GM21390 (cell line): ENCODE measurements around the gene EXOC7.
"Not testable (repeated sequence)": the region's sequence is repeated elsewhere in the genome, so short reads cannot be mapped to it uniquely, and the experiment has no call there.

Source experiments
- ATAC-seq: cut with Tn5 transposase; IDR thresholded peaks from one replicate; pipeline ENCODE4 v1.9.1; 2021; ENCODE audit not compliant: unreplicated experiment

The EXOC7 gene

GRCh38 chr17:76076146-76076764 is 27.3 kb downstream of the EXOC7 start:
- no peak for ATAC-seq

DNA sequence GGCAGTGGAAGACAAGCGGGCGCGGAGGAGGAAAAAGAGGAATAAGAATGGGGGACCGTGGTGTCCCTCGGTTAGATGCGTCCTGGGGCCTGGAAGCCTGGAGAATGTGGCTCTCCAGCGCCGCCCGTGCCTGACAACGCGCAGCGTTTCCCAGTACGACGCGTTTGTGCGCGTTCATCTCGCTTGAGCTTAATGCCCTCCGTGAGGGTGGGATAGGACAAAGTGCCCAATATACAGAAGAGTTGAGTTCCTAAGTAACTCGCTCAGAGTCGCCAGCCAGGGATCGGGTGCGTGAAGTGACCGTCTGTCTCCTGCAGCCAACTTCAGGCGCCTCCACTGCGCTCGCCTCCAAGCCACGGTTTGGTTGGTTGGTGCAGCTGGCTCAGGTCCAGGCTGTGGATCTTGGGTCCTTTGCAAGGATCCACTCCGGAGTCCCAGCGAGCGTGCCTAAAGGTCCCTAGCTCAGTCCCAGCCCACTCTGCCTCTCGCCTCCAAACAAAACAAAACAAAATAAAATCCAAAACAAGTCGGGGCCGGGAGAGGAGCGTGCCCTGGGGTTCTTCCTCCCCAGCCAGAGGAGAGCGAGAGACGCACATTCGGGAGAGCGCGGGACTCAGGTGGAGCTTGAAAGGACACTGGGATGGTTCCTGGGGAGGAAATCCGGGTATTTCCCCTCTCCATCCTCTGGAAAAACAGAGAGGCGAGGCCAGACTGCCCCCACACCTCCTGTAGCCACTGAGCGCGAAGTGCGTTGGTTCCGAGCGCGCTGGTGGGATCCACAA is 28.0 kb downstream of the EXOC7 start:
- ATAC-seq = no peak

DNA sequence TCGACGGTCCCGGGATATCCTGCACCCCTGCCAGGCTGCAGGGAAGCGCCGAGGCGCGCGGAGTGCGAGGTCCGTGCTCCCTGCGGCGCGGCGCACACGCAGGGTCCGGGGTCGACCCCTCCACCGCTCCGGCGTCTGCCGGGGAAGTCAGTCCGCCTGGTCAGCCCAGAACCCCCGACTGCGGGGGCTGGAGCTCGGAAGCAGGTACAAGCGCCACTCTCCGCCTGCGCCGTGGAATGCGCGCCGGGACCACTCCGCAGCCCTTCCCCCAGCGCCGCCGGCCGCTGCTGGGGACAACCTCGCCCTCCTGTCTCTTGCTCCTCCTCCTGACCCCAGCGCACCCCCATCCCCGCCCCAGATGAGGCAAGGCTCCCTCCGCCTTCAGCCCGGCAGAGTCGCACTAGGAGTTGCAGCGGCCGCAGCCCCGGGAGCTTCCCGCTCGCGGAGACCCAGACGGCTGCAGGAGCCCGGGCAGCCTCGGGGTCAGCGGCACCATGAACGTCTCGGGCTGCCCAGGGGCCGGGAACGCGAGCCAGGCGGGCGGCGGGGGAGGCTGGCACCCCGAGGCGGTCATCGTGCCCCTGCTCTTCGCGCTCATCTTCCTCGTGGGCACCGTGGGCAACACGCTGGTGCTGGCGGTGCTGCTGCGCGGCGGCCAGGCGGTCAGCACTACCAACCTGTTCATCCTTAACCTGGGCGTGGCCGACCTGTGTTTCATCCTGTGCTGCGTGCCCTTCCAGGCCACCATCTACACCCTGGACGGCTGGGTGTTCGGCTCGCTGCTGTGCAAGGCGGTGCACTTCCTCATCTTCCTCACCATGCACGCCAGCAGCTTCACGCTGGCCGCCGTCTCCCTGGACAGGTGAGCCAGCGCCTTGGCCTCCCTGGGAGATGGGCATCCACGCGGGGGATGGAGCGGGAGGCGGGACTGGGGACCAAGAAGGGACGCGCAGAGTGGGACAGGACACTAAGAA is 28.9 kb downstream of the EXOC7 start, which contains the start of gene GALR2:
GALR2 (plus strand) TSS at position 392 of the 974 bp plus-strand sequence; CDS start at position 495, 103 bp downstream.
- no peak for ATAC-seq

DNA sequence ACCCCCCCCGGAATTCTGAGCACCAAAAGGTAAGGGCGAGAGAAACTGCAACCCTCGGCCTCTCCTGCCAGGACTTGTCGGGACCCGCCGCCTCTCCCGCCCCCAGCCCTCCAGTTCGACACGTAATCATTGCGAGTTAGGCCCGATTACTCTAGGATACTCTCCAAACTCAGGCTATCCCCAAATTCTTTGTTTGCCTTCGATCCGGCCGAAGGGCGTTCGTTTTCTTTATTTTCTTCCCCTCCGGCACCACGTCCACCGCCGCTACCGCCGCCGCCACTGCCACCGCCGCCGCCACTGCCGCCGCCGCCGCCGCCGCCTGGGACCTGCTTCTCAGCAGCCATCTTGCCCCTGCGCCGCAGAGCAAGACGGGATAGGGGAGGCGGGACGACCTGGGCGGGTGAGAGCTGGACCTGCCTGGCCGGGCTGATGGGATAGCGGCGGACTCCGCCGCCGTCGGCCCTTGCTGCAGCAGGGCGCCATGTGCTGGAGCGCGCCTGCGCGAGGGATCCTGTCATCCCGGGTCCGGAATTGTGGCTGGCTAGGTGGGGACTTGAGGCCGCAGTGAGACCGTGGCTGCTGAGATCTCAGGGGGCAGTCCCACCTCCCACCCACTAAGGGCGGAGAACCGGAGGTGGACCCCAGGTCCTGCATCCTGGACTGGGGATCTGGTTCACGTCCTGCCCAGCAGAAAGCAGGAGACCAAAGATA is 31.3 kb downstream of the EXOC7 start, which contains the start of gene SRP68:
SRP68 (minus strand) TSS at position 370 of the 711 bp plus-strand sequence; CDS start at position 344, 26 bp downstream.
- peak; percentile 80 for ATAC-seq

GRCh38 chr17:76071531-76072147 is 31.9 kb downstream of the EXOC7 start:
- no peak for ATAC-seq

DNA sequence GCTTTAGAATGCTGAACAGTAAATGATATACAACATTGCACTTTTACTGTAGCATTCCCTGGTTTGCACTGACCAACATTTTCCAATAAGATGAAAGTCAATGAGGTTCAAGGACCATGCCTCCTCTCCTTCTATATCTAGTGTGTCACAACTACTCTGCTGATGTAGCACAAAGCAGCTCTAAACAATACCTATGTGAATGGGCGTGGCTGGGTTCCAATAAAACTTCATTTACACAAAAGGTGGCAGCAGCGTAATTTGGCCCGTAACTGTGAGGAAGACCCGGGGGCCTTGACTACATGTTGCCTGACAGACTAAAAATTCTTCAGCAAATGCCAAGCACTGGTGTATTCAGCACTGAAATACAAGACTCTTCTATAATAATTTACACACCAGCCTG is 37.8 kb downstream of the EXOC7 start:
- no peak for ATAC-seq

GRCh38 chr17:76063875-76064546 is 39.6 kb downstream of the EXOC7 start:
- no peak for ATAC-seq

- not testable (repeated sequence) for ATAC-seq
Observed at GRCh38 chr17:76058264-76058663, 45.3 kb downstream of the EXOC7 start.

DNA sequence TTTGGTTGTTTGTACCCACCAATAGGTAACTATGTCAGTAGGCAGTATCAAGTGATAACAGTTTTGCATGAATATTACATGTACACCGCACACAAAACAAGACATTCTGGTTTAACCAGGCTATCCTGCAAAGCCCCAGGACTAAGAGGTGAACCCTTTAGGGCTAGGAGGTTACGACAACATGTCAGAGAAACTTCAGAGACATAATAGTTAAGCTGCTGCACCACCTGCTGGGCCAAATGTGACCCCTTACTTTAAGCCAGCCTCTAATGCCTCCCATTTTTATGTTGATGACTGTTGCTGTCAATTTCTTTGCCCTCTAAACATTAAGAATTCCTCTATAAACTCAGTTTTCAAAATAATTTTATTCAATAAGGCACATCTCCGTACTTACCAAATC is 46.7 kb downstream of the EXOC7 start:
- no peak for ATAC-seq

GRCh38 chr17:76054112-76054476 is 49.5 kb downstream of the EXOC7 start:
- ATAC-seq = no peak

- ATAC-seq = no peak
Observed at GRCh38 chr17:76053246-76054111, 50.1 kb downstream of the EXOC7 start.

DNA sequence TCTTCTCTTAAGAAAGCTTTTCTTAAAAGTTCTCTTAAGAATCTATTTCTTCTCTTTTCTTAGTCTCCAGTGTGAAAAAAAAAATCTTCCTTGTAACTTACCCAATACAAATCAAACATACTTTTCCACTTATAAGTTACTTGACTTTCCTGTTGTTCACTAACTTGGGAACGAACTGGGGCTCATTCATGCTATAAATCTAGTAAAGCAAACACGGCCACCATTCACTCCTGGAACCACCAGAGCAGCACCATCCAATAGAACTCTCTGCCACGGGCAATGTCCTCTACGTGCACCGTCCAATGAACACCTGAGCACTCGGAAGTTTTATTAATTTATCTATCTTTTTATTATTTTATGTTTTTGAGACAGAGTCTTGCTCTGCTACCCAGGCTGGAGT is 52.0 kb downstream of the EXOC7 start:
- ATAC-seq = no peak

DNA sequence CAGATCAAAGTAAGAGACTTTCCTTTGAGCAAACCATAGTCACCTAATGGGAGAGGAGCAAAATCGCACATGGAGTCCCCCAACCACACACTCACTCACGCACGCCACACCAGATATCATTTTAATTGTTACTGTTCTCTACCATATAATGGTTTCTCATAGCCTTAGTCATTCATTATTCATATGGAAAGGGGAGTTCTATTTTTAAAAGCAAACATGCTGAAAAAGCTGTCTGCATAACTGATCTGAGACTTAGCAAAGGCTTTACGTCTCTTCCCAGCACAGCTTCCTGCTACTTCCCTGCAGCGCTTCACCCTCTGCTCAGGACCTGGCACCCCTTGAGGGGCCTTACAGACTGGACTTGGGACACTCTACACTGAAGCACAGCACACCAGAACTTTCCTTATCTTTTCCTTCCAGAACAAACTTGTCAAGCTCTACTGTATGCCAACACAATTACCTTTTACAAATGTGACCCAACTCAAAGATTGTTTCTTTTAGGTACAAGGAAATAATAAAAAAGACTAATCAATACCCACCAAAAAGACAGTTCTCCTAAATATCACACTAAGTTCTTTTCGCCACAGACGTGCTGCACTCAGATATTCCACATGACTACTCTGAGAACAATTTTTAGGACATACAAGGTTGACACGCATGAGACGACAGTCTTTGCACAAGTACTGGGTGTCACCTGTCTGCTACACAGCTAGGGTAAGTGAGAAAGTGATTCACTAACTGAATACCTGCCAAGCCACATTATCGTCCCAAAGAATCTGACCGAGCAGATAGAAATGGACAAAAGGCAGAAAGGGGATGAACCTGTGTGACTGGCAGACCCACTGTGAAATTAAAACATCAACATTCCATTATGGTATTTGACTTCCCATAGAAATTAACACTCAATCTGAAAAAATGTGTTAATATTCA is 52.8 kb downstream of the EXOC7 start:
- no peak for ATAC-seq

- ATAC-seq = no peak
Observed at GRCh38 chr17:76049836-76050537, 53.6 kb downstream of the EXOC7 start.

- no peak for ATAC-seq
Observed at GRCh38 chr17:76049239-76049638, 54.3 kb downstream of the EXOC7 start.

DNA sequence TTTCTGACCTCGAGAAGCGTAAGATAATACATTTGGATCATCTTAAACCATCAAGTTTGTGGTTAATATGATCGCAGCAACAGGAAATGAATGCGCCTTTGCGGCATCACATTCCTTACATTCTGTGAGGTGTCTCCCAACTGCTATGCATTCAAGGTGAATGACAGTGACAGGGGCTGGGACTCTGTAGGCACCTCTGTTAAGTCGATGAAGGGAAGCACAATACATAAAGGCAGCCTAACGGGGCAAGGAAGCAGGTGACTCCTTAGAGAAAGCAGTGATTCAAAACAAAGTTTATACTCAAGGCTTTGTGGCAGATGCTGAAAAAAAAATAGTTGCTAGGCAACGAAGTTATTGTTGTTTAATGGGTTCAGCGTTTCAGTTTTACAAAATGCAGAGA is 54.9 kb downstream of the EXOC7 start:
- ATAC-seq = no peak

GRCh38 chr17:76048025-76048605 is 55.5 kb downstream of the EXOC7 start:
- ATAC-seq = no peak
